CD4-positive, alpha-beta T cell treated with Interleukin-15 for 1 hour (primary cell): ENCODE measurements around the gene MAFG.
"Not testable (repeated sequence)": the region's sequence is repeated elsewhere in the genome, so short reads cannot be mapped to it uniquely, and the experiment has no call there.

ENCODE experiments used
- DNase-seq: peaks from one replicate; pipeline ENCODE4 v3.0.0-alpha.2; 2020

MAFG gene

DNA sequence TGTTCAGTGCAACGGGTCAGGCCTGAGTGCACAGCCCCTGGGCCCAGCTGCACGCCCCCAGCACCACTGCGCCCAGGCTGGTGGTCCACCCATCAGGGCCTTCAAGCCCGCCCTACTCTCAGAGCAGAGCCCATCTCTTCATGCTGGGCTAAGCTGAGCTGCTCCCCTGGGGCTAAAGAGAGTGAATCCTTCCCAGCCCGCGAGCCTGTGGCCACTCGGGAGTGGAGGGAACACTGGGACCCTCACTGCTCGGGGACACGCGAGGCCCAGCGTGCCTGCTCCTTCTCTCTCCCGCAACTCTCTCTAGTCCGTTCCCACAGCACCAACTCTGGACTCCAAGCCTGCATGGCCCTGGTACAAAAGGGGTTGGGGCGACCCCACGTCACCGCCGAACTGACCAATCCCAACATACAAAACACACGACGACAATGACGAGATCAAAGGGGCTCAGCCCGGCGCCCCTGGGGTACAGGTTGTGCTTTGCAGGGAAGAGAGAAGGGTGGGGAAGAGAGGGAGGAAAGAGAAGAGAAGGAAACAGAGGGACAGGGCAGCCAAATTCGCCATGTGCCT lies 5.5 kb downstream of the MAFG start:
- DNase-seq = no peak

DNA sequence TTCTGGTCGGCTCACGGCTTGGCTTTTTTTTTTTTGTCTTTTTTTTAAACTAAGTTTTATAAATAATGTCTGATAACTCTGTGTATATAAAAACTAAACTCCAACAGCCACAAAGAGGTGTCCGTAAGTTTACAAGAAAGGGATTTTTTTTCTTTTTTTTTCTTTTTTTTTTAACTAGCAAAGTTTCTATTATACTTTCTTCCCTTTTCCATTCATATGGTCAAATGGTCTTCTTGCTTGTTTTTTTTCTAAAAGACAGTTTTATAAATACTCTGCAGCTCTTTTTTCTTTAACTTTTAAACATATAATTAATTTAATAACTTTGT lies 6.0 kb downstream of the MAFG start:
- no peak for DNase-seq

DNA sequence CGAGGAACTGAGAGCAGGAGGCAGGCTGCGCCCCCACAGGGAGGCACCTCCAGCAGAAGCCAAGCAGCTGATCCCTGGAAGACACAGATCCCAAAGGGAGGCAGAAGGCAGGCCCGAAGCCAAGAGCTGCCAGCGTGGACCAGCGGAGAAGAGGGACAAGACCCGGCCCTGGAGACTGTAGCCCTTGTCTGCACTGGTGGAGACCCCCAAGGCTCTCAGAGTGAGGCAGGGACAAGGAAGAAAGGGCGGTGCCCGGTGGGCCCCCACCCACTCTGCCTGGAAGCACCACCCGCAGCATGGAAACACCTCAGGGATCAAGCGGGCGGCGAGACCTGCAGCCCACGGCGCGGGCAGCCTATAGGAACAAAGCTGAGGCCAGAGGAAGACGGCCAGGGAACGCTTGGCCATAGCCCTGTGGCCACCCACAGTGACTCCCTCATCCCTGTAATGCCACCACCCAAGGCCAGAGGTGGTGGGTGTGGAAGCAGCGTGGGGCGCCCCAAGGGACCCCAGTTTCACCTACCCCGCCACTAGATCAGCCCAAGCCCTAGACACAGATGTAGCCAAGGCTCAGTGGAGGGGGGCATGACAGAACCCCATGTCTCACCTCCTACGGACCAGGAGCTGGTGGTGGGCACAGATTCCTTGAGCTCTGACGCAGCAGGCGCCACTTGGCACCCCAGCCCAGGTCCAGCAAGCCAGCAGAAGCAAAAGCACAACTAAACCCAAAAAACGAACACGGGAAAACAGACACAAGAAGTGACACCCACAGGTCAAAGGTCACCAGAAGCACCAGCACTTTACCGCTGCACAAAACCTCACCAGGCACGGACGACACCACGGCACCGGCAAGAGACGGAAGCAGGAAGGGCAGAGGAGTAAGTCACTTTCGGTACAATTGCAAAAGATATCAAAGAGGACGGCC lies 6.7 kb downstream of the MAFG start:
- peak; percentile 46 for DNase-seq

DNA sequence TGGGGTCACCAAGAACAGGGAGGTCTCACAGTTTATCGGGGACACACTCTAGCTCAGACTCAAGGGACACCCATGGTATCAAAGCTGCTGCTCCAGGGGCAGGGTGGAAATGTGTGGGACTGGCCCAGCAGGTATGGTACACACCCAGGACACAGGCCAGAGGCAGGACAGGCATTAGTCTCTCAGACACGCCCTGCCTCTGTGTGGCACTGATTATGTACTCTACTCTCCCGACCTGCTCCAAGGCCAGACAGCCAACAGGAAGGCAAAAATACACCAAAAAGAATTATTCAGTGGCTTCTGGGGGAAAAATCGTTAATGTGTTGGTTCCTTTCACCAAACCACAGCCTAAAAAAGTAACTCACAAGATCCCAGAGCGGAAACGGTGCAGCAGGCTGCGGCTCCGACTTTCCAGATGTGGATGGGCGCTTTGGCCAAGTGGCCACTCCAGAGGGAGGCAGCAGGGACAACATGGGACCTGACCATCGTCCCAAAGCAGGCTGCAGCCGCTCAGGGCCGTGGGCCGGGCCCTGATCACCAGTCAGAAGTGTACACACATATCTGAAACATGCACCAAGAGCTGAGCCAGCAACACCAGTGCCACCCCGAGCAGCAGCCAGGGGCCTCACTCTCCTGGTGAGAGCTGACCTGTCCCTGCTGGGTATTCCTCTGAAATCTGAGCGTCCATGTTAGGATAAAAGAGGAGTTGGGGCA lies 8.5 kb downstream of the MAFG start:
- DNase-seq = no peak

DNA sequence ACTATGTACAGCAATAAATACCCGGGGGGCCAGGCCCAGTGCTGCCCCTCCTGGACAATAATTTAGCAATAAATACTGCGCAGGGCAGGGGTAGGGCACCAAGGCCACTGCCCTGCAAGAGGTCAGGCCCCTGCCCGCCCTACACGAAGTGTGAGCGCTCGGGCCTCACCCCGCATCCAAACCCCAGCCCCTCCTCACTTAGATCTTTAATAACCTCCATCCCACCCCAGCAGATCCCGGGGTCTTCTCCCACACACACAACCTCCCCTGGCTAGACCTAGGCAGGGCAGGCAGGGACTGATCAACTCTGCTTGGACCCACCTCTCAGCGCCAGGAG lies 9.2 kb downstream of the MAFG start:
- DNase-seq = not testable (repeated sequence)

DNA sequence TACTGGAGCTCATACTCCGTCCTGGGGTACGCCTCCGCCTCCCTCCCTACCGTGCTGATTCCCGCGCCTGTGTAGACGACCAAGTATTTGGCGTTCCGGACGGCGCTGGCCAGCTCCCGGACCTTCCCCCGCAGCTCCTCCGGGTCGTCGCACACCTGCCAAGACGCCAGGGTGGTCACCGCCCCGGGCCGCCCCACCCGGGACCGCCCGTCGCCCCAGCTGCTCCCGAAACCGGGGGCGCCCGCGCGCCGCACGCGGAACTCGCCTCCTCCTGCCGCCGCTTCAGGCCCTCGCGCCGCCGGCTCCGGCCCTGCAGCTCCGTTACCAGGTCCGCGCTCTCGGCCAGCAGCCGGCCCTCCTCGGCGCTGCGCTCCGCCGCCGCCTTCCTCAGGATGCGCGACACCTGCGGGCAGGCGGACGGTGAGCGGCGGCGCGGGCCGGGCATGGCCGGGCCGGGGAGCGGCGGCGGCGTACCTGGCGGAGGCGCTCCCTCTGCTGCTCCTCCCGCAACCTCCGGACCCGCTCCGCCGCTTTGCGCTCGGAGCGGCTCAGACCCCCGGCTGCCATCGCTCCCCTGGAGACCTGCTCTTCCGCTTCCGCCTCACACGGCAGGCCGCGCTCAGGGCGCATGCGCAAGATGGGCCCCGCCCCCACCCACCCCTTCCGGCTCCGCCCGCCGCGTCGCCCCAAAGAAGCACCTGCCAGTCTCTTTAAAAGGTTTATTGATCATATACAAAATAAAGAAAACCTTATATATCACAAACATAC lies 9.8 kb downstream of the MAFG start, which contains the start of gene SIRT7:
Gene SIRT7 (minus strand): TSS at position 612 of the 768 bp plus-strand sequence. CDS start 45 bp downstream, at position 567.
- DNase-seq = peak; percentile 88

DNA sequence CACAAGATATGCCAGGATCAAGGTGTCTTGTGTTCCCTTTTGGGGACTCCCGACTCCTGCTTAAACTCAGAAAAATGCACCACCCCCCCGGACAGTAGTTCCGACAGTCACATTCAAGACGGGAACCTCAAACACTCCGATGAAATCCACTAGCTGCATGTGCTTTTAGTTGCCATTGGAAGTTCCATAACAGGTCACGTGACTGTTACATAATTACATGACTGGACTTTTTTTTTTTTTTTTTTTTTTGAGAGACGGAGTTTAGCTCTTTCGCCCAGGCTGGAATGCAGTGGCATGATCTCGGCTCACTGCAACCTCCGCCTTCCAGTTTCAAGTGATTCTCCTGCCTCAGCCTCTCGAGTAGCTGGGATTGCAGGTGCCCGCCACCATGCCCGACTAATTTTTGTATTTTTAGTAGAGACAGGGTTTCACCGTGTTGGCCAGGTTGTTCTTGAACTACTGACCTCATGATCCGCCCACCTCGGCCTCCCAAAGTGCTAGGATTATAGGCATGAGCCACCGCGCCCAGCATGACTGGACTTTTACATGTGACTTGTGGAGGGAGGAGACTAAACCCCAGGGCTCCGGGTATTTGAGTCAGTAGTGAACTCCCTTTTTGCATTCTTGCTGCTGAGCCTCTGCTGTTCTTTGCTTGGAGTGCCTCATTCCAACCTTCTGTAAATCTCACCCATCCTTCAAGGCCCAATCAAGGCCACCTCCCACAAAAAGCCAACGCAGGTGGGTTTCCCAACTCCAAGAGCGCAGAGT lies 11.1 kb downstream of the MAFG start:
- no peak for DNase-seq

DNA sequence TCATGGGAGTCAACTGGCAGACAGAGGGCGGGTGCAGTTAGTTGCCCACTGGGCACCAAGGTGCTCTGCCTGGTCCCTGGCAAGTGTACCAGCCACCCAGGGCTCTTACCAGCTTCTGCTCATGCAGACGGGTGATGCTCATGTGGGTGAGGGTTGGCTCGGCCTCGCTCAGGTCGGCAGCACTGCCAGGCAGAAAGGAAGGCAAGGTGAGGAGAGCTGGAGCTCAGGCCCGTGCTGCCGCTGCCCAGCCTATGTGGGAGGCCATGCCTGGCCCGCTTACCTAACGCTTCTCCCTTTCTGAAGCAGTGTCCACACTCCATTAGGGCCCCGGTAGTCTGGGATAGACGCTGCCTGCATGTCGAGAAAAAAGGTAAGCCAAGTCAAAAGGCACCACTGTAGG lies 12.2 kb downstream of the MAFG start:
- no peak for DNase-seq

DNA sequence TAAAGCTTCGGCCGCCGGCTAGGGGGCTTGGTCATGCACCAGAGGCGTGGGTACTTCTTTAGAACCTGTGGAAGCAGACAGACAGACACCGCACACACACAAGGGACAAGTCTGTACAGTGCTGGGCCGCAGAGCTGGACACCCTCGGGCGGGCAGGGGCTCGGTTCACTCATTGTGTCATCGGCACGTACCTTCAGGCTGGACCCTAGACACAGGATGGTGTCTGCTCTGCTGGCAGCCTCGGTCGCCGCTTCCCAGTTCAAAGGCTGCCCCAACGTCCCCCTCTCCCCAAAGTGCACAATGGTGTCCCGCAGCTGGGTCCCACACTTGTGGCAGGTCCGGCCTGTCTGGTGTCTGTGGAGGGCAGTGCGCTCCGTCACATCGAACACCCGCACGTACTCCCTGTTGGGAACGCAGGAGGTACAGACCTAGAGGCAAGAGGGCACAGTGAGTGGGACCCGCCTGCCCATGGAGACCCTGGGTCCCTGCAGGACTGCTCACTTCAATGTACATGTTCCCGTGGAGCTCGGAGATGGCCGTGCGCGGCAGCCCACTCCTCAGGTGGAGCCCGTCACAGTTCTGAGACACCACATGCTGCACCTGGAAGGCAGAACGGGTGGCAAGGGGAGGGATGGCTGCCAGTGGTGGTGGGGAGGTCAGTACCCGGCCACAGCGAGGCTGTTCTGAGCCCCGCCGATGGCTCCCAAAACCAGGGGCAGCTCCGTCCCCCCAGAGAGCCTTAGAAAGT lies 13.3 kb downstream of the MAFG start:
- DNase-seq = no peak

DNA sequence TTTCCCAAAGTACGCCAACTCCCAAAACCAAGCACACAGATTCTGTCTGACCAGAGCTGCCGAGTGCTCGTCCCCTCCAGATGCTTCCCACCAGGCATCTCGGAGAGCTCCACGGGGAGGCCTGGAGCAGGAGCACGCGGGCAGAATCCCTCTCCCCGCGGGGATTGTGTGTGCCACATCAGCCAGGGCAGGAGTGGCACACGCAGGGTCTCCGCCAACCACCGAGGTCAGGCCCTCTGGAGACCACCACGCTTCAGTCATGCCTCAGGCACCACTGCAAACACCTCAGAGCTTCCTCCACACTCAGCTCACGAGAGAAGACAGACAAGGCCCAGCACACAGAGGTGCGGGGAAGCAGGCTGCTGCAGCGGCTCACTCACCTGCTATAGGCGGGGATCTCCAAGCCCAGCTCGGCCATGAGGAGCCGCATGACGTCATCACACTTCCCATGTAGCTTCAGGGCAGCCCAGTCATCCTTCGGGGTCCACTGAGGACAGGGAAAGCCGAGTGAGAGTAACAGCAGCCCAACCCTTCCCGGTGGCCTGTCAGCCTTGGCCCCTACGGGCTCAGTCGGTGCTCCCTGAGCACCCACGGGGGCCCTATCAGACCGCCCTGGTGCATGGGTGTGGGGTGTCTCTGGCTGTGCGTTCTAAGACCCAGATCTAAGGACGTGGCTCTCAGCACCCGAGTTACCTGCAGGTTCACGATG lies 14.0 kb downstream of the MAFG start:
- no peak for DNase-seq

DNA sequence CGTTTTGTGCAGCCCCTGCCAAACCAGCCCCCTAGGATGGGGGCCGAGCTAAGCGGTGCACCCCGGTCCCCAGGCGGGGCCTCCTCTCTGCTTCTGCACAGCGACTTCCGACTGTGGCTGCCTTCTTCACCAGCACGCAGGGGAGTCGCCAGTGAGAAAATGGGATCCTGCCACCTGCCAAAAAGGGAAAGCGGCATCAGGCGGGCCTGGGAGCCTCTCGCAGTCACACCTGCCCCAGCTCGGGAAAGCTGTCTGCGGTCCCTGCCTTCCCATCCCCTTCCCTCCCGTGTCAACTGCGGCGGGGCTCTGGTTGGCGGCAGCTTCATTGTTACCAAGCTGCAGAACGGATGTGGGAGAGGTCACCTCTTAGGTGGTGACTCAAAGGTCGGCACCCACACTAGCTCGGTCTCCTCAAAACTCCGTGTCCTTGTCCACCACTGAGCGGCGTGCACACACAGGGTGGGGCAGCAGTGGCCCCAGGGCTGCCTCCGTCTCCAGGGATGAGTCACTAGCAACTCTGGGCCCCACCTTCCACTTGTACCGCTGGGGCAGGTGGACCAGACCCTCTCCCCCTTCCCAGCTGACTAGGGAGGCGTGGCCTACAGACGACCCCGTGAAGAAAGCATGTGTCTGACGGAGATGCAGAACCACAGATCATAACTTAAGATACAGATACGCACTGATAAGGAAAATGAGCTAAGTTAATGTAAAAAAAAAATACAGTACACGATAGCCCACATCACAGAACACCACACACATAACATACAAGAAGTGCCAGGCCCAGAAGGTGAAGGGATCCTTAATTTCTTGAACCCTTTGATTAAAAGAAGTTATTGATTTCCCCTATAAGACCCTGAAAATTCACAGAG lies 14.9 kb downstream of the MAFG start:
- DNase-seq = no peak

DNA sequence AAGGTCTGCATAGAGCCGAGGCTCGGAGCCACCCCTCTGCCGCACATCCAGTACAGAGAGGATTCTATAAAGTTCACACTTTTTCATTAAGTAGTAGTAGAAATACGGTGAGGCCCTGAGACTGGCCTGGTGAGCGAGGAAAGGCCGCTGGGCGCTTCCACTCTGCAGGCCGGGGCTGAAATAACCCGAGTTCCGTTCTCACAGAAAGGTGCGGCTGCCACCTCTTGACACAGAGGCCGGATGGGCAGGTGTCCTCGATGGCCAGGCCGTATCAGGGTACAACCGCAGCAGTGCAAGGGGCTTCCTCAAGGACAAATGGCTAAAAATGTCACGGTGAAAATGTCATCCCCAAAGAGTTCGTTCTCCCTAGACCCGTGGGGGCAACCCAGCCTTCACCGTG lies 15.6 kb downstream of the MAFG start:
- no peak for DNase-seq

DNA sequence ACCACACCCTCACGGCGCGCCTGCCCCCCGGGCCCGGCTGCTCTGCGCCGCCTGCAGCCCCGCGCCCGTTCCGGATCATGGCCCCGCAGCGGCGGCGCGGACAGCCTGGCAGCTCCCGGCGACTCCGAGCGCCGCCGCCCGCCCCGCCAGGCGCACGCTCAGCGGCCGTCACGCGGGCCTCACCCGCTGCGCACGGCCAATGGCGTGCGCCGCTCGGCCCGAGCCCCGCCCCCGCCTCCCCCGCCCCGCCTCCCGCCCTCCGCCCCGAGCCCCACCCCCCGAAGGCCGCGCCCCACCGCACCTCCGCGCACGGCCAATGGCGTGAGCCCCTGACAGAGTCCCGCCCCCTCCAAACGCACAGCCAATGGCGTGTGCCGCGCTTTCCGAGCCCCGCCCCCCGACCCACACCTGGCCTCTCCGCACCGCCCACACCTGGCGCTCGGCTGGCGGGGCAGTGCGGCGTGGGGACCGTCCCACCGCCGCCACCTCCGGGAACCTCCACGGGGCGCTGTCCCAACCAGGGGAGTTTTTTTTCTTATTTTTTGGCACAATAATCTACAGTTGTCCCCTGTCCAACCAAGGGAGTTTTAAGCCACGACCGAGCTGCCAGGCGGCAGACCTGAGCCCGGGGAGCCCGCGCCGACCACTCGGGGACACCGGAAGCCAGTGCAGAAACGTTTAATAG lies 16.1 kb downstream of the MAFG start, which contains the start of gene PCYT2:
Gene PCYT2 (minus strand): TSS at position 123 of the 685 bp plus-strand sequence. CDS start 44 bp downstream, at position 79.
- DNase-seq = peak; percentile 92

DNA sequence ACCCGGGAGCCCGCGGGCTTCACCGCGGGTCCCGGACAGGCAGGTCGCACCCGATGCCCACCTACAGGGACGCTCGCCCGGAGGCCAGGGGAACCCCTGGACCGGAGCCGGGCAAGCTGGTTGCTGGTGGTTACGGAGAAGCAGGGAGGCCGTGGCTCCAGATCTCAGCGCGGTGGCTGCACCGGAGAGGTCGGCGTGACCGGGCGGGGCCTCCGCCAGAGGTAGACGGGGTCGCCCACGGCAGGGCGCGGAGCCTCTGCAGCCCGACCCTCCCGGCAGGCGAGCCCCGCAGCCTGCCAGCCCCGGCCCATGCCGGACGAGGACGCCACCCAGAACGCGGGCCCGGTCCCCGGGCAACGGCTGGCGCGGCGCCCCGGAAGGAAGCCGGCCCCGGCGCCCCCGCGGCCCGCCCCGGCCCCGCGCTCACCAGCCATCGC lies 16.7 kb downstream of the MAFG start:
- no peak for DNase-seq

DNA sequence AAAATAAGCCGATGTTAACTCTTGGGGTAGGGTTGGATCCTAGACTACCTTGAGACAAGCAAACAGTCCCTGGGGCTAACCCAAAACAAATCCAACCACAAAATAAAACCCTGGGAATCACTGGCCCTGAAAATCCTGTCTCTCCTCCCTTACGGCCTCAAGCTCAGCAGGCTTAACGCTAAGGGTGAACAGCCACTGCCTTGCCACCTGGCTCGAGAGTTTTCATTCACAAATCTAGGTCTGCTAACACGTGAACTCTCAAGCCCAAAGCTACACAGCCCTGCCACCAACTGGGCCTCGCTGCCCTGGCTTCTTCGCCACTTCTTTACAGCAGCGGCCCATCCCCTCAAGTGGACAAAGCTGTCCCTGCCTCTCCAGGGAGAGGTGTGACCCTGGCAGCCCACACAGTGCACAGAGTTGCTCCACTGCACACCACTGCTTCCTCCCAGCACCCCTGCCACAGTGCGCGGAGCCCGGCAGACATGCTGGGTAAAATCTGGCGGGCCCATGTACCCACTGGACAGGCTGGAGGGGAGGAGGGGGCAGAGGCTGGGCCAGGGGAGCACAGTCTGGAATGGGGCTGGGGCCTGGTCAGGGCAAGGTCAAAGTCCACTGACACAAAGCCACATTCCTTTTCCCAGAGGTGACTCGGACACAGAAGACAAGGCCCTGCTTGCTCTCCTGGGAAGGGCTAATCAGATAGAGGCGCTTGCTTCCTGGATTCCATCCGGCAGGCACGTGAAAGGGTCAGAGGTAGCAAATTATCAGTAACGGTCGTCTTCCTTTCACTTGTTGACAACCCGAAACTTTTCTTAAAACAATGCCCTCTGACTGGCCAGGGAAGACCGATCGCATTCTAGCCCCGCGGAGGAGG lies 17.3 kb downstream of the MAFG start:
- no peak for DNase-seq

DNA sequence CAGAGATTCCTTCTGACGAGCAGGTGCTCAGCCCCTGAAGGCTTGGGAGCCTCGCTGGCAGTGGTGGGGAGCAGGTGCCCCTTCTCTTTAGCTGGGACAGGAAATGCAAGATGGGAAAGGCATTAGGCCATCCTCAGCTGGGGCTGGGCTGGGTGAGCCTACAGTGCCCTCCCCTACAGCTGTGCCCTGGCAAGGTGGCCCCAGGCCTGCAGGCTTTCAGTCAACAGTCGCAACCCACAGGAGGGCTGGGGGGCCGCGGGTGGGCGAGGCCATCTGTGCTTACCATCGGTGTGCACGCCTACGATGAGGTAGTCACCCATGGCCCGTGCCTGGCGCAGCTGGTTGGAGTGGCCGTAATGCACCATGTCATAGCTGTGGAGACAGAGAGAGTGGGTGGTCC lies 18.3 kb downstream of the MAFG start:
- no peak for DNase-seq

DNA sequence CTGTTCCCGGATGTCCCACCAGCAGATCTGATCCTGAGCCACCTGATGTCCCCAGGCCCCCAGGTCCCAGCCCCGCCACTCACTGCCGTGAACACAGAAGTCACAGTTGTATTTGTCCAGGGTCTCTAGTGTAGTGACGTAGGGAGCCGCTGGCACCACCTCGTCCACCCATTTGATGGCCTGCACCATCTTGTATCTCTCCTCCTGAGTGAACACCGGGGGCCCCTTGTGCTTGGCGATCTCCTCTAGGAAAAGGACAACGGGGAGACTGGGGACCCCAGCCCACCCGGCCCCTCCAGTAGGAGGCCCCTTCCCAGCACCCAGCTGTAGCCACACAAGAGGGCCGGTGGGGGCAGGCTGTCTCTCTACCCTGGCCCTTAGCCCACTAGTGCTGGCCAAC lies 18.7 kb downstream of the MAFG start:
- DNase-seq = no peak
